ENCODE data around the gene JPT2.

The JPT2 gene

DNA sequence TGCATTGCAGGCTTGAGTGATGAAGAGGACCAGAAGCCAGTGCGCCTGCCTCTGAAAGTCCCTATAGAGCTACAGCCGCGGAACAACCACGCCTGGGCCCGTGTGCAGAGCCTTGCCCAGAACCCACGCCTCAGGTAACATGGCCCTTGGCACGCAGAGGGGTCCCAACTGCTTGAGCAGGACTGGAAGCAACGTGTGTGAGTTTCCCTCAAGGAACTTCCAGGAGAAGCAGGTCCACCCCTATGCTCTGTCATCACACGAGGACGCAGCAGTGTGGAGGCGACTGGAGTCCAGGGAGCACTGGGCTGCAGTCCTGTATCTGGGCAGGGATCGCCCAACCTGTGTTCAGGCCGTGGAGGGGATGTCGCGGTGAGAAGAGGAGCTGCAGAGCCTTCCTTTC is 25.1 kb upstream of the JPT2 start:
- DNase-seq (ENCODE audit: low spot score) = no peak

DNA sequence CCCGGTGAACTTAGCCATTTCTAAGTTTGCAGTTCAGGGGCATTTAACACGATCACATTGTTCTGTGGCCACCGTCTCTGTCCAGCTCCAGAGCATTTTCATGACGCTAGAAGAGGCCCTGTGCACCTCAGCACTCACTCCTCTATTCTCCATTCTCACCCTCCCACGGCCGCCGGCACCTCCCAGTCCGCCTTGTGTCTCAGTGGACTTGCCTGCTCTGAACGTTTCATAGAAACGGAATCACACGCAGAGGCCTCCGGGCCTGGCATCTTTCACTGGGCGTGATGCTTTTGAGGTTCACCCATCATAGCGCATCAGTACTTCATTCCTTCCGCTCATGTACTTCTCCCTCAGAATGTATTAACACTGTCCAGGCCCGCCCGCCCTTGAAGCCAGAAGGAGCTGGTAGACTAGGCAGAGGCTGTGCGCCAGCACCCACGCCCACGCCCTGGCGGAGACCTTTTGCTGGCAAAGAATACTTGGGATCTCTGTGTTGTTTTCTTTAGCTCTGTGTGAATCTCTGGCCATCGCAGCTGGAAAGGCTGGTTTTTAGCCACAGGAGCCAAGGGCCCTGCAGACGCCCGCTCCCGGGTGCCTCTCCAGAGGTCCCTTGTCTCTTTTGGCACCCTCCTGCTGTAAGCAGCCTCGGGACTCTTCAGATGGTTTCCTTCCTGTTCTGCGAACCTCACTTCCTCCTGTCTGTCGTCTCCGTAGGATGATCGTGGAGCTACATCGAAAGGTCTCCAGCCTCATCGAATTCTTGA is 23.4 kb upstream of the JPT2 start:
- no peak for DNase-seq (ENCODE audit: low spot score)

DNA sequence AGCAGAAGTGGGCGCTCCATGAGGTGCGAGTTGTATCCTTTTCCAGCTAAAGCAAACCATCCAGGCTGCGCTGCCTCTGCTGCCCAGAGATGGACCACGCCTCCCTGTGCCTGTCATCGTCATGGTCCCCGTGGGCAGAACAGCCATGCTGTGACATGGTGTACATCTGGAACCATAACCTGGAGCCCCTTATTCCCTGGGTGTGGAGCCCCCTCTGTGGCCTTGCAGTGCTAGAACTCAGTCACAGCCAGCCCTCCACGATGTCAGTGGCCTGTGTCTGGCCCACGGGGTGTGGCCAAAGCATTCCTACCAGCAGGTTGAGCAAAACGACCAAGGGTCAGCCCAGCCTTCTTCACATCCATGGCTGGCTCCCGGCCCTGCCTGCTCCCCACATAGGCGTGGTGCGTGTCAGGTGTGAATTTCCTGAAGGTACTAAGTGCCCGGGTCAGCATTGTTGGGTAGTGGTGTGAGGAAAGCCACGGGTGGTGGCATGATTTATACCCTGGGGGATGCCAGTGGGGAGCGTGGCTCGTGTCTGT is 22.7 kb upstream of the JPT2 start:
- no peak for DNase-seq (ENCODE audit: low spot score)

DNA sequence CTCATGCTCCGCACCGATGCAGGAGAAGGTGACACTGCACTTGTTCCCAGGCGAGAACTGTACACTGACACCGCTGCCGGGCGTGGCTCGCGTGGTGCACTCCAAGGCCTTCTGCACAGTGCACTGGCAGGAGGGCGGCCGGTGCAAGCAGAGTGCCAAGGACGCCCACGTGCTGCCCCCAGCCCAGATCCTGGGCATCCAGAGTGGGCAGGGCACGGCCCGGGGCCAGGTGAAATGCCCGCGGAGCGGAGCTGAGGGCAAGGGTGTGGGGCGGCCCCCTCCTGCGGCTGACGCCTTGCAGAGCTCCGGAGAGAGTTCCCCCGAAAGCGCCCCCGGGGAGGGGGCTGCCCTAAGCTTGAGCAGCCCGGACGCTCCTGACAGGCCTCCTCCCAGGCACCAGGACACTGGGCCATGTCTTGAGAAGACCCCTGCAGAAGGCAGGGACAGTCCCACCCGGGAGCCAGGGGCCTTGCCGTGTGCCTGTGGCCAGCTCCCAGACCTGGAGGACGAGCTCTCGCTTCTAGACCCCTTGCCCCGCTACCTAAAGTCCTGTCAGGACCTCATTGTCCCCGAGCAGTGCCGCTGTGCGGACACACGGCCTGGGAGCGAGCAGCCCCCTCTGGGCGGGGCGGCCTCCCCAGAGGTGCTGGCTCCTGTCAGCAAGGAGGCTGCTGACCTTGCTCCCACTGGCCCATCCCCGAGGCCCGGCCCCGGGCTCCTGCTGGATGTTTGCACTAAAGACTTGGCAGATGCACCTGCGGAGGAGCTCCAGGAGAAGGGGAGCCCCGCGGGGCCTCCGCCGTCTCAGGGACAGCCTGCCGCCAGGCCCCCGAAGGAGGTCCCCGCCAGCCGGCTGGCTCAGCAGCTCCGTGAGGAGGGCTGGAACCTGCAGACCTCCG is 21.9 kb upstream of the JPT2 start:
- DNase-seq (ENCODE audit: low spot score) = no peak

DNA sequence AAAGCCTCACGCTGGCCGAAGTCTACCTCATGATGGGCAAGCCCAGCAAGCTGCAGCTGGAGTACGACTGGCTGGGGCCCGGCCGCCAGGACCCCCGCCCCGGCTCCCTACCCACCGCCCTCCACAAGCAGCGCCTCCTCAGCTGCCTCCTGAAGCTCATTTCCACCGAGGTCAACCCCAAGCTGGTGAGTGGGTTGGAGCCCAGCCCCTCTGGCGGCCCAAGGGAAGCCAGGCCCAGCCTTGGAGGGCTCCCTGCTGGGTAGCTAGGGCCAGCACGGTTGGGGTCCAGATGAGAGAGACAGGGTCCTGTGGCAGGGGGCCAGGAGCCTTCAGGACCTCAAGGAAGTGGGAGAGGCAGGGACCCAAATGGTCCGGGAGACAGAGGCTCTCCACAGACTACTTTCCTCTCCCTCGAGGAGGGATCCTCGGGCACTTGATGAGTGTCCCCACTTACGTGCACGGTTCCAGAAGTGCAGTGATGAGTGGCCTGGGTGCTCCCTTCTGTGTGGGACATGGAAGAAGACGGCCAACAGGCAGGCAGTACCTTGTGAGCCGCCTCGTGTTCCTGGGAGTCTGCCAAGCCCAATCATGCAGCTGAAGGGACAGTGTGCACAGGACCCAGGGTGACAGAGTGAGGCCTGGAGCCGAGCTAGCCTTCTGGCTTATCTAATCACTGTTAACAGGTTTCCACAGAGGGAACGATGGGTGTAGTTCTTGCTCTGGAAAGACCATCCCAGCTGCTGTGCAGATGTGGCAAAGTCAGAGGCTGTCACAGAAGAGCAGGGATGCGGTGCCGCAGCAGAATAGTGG is 21.1 kb upstream of the JPT2 start:
- DNase-seq (ENCODE audit: low spot score) = no peak

DNA sequence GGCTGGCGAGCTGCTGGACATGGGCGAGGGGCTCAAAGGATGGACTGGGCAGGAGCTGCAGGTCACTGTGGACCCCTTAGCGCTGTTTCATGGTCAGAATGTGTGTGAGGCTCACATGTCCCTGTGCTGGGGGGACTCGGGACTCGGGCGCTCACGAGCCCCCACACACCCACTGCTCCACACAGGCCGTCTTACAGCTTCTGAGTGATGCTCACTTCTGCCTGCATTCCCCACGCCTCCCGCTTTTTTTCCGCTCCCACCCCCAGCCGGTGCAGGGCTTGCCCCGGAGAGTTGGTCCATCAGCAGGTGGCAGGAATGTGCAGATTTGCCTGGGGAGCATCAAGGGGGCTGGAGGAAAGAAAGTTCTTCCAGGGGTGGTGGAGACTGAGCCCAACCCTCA is 20.2 kb upstream of the JPT2 start:
- no peak for DNase-seq (ENCODE audit: low spot score)

DNA sequence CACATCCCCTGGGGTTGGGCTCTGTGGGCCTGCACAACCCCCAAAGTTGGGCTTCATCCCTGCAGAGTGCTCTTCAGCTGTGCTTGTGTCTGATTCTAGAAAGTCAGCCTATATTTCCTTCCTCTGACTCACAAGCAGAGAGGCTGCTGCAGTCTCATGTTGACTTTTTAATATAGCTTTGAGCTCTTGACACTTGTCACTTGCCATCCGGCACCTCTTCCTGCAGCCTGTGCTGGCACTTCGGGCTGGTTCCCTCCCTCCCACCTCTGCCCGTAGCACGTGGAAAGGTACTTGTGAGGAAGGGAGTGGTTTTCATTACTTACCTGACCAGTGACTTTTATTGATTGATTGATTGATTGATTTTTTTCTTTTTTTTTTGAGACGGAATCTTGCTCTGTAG is 19.0 kb upstream of the JPT2 start:
- DNase-seq (ENCODE audit: low spot score) = no peak

DNA sequence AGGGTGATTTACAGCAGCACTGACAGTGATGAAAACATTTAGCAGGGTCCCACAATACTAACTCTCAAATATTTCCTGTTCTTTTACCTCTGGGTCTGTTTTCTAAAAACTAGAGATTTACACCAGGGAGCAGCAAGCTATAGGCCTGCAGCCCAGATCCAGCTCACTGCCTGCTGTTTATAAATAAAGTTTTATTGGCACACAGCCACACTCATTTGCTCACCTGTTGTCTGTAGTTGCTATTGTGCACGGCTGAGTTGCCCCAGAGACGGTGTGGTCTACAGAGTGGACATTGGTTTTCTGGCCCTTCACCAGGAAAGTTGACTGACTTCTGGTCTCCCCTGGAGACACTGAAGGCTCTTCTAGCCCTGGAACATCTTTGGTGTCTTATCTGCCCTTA is 16.3 kb upstream of the JPT2 start:
- DNase-seq (ENCODE audit: low spot score) = no peak

DNA sequence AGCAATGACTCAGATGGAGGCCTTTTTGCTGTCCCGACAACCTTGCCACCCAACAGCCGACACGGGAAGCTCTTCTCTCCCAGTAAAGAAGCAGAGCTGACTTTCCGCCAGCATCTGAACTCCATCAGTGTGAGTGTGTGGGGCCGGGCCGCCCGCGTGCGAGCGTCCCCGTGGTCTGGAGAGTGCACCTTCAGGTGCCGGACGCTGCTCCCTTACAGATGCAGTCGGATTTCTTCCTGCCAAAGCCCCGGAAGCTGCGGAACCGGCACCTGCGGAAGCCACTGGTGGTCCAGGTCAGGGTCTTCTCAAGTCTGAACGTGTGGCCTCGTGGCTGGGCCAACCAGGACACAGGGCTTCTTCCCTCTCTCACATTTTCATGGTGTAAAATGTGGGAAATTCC is 15.5 kb upstream of the JPT2 start:
- DNase-seq (ENCODE audit: low spot score) = no peak

DNA sequence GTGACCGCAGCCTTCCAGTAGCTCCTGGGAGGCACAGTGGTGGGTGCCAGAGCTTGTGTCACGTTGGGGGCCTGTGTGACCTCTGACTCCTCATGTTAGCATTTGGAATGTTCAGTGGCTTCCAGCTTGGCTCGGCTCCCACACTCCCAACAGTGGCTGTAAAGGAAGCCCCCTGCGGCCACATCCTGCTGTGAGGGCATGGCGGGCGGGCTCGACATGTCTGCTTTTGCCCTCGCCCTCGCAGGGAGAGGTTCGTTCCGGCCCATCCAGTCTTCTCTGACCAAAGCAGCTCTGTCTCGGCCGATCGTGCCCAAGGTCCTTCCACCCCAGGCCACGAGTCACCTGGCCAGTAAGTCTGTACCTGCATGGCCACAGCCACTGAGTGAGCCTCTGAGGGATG is 12.2 kb upstream of the JPT2 start:
- DNase-seq (ENCODE audit: low spot score) = no peak

DNA sequence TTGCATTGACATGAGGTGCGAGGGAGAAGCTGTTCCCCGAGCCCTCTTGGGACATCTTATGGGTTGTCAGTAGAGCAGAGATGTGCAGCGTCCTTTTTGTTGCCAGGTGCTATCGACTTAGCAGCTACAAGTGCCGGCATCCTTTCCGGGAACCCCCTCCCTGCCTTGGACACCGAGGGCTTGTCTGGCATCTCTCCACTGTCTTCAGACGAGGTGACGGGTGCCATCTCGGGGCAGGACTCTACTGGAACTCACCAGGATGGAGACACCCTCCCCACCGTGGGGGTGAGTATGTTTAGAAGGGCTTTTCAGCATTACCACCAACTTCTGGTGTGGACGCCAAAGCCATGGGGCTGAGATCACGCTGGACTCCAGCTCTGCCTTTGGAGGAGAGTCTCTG is 11.8 kb upstream of the JPT2 start:
- DNase-seq (ENCODE audit: low spot score) = no peak

DNA sequence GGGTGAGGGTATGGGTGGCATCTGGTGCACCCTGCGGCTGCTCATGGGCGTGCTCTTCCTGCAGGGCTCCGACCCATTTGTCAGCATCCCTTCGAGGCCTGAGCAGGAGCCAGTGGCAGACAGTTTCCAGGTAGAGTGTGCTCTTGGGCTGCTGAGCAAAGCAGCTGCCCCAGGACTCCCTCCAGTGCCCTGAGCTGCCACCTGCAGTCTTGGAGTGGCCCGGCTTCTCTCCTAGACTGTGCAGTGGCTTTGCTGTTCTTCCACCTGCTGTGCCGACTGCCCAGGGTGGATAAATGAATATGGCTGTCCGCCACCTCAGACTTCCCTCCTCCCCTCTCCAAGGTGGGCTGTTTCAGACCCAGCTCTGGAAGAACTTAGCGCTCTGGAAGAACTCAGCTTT is 10.8 kb upstream of the JPT2 start:
- no peak for DNase-seq (ENCODE audit: low spot score)

DNA sequence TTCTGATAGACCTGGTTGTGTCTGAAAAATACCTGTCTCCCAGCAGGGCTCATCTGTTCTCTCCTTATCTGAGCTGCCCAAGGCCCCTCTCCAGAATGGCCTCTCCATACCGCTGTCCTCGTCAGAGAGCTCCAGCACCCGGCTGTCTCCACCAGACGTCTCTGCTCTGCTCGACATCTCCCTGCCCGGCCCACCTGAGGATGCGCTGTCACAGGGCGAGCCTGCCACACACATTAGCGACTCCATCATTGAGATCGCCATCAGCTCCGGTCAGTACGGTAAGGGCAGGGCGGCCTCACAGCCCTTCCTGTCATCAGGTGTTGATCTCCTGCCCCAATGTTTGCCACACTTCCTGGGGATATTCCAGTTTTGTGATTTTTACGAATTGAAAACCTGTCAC is 10.2 kb upstream of the JPT2 start:
- no peak for DNase-seq (ENCODE audit: low spot score)

DNA sequence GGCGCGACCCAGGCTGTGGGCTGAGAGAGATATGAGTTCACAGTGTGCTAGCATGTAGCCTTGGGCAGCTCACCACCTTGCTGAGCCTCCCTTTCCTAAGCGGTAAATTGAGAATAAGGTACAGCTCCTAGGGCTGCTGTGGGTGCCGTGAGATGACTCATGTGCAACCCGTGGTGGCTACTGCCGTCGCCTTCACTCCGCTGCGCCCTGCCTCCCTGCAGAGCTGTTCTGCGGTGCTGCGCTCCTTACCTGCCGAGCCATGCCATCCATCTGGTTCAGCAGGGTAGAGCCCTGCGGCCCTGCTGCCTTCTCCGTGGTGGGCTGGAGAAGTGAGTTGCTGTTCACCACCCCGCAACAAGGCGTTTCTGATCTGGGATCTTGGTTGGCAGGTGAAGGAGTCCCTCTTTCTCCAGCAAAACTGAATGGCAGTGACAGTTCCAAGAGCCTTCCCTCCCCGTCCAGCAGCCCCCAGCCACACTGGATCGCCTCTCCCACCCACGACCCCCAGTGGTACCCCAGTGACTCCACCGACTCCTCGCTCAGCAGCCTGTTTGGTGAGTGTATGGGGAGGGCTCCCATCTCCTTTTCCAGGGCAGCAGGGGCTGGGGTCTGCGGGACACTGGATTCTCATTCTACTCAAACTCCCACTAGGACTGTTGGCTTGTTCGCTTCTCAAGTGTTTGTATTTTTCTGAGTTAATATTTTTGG is 9.3 kb upstream of the JPT2 start:
- DNase-seq (ENCODE audit: low spot score) = no peak

DNA sequence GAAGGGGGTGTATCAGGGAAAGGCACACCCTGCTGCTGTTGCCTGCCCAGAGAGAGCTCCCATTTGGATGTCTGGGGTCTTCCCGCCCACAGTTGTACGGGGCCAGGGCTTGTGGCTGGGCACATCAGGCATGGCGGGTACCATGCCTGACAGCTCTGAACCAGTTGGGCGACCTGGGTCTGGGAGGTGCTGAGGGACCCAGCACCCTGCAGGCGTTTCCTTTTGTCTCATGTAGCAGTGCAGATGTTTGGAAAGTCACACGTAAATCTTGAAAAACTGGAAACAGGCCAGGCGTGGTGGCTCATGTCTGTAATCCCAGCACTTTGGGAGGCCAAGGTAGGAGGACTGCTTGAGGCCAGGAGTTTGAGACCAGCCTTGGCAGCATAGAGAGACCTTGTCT is 8.4 kb upstream of the JPT2 start:
- no peak for DNase-seq (ENCODE audit: low spot score)

DNA sequence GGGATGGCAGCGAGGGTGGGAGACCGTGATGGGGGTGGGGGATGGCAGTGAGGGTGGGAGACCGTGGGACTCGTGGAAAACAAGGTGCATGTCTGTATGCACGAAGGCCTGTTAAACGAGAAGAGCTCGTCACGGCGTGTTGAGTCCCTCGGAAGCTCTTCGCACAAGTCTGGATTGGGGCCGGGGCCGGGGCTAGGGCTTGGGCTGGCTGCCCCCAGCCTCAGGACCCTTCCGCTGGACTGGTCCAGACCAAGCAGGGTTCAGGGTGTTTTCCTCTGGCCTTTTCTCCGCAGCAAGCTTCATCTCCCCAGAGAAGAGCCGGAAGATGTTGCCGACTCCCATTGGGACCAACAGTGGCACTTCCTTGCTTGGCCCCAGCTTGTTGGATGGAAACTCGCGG is 7.7 kb upstream of the JPT2 start:
- DNase-seq (ENCODE audit: low spot score) = no peak

DNA sequence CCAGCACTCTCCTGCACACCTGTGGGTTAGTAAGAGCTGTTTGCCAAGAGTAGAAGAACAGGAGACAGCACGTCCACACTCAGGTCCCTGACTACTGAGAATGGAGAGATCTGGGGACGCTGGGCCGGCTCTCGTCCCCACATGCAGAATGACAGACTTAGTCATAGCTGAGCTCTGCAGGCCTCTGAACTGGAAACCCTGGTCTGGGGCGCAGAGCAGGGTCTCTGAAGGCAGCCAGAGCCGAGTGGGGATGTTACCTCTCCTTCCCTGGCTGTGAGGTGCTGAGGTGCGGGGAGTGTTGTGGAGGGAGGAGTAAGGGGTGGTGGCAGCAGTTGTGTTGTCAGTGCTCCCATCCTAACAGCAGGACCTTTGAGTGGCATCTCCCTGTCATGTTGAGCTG is 7.2 kb upstream of the JPT2 start:
- DNase-seq (ENCODE audit: low spot score) = no peak

DNA sequence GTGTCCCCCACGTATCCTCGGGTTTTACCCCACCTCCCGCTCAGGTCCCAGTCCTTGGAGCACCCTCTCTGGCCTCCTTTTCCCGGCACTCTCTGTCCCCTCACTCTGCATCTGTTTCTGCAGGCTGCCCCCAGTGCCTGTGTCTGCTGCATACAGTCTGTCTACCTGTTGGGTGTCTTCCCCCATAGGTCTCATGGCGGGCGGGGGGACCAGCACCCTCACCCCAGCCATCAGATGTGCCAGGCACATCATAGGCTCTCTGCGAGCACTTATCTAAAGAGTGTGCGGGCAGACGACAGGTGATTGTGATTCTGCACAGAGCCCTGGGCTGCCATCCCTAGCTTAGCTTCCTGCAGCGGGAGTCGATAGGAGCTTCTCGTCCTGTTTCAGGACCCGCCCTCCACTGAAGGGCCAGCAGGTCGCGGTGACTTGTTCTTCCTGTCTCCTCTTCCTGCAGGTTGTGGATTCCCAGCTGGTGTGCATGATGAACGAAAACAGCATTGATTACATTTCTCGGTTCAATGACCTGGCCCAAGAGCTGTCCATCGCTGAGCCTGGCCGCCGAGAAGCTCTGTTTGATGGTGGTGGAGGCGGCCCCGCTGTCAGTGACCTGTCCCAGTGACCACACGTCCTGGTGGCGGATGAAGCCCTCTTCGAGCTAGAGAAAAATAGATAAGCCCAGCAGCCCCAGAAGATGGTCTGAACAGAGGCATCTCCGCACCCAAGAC is 4.5 kb upstream of the JPT2 start:
- DNase-seq (ENCODE audit: low spot score) = no peak

DNA sequence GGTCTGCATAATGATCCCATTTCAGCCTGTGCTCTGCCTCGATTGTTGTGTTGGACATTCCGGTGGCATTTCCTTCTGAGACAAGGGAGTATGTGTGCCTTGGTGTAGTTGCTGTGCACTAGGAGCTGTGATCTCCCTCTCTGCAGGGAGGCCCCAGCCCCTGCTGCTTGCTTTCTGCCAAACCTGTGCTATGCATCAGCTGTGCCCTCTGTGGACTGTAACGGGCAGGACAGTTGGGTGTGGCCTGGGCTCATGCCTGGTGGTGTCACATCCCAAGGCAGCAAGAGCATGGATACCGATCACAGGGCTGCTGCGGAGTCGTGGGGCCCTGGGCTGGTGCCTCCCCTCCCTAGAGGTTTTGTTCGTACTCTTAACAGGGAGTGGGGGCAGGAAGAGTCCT is 3.8 kb upstream of the JPT2 start:
- DNase-seq (ENCODE audit: low spot score) = no peak

DNA sequence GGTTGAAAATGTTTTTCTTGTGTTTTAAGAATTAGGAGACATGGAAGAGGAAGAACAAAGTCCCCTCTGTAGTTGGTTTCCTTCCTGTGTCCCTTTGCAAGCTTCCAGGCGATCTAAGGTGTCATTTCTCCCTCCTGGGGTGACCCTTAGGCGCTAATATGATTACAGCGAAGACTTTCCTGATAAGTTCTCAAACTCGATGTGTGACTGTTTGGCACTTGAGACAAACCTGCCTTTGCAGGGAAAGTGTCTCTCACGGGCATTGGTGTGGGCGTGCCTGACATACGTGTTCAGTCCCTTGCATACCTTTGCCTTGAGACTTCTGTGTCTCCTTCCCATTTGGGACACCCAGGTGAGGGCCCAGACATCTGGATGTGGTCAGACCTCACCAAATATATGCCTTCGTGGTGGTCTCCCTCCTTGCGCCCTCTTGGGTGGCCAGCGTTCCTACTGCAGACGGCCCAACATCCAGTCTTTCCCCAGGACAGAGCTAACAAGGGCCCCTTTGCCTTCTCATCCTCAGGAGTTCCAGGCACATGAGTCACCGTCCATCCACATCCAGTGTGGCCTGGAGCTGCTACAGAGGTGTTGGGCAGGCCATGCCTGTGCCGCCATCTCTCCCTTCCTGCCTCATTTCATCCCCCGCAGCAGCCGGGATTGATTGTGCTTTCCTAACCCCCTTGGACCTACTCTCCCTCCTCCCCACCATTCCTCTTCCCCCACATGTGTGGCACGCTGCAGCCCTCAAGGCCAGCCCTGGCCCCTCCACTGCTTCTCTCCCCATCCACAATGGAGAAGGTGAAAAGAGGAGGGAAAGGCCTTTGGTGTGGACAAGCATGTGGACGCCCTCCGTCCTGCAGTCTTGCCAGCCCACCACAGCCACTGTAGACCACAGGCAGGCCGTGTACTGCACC is 3.1 kb upstream of the JPT2 start:
- DNase-seq (ENCODE audit: low spot score) = peak; percentile 92
